GM18870 (cell line): ENCODE data around the gene NPC1L1.

Experiments
- ATAC-seq: cut with Tn5 transposase; IDR thresholded peaks from one replicate; pipeline ENCODE4 v1.9.1; 2021; ENCODE audit warnings: moderate library complexity; ENCODE audit not compliant: unreplicated experiment

Gene NPC1L1

GRCh38 chr7:44537442-44537841 lies 3.7 kb downstream of the NPC1L1 start:
- no peak for ATAC-seq

DNA sequence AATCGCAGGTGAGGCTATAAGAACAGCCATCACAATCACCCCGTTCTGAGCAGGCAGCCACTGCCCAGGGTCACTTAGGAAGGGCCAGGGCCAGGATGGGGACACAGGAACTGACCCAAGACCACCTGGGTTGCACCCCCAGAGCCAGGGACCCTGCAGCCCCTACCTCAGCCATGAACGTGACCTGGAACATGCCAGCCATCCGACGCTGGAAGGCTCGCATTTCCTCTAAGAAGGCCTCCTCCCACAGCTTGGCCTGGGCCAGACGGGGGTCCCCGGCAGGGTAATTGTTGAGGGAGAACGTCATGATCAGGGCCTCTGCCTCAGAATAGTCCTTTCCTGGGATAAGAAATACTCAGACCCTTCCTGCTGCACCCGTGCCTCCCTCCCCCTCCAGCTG lies 5.0 kb downstream of the NPC1L1 start:
- ATAC-seq, result no peak

DNA sequence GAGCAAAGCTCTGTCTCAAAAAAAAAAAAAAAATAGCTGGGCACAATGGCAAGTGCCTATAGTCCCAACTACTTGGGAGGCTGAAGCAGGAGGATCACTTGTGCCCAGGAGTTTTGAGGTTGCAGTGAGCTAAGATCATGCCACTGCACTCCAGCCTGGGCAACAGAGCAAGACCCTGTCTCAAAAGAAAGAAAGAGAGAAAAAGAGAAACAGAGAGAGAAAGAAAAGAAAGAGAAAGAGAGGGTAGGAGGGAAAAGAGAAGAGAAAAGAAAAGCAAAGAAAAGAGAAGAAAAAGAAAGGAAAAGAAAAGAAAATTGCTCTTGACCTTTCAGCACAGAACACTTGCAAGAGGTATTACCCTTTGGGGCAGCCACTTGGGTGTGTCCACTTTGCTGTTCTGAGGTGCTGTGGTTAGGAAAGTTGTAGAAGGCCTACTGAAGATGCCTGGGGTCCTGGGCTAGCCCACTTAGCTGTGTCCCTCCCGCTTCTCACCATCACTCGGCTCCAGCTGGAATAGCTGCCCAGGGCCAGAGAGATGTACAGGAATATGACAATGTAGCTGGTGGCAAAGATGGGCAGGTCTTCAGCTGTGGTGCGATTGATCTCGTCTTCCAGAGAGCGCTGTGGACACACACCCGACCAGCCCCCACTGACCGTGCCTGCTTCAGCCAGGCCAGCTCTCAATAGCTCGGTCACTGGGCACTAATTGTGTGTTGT lies 5.6 kb downstream of the NPC1L1 start:
- no peak for ATAC-seq

DNA sequence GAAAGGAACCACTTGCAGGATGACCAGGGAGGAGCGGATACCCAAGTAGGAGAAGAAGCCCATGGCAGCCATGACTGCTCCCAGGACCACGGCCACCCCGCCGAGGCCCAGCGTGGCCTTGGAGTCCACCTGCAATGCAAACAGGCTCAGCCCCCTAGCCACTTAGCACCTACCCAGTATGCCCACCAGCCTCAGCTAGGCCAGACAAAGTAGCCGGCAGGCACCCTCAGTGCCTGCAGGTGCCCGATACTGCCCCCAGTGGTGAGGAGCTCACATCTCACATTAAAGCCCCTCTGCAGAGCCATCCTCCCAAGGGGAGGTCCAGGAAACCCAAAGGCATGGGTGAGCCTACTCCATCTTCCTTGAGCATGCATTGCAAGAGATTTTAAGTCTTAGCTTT lies 6.6 kb downstream of the NPC1L1 start:
- ATAC-seq, result no peak

DNA sequence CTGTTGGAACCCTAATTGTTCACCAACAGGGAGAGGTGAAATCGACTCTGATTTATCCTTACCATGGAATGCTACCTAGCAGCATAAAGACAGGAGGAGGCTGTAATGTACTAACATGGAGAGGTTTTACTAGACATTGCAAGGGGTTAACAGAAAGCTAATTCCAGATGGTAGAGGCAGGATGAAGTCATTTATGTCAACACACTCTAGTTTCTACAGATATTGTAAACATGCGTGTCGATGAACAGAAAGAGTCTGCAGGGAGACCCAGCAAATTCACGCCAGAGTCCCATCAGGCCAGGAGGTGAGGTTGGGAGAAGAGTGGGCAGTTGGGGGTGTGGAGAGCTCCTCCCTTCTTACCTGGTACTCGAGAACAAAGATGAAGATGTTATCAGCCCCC lies 7.0 kb downstream of the NPC1L1 start:
- ATAC-seq, result no peak

- no peak for ATAC-seq
These were observed 7.7 kb downstream of the NPC1L1 start for GRCh38 chr7:44533301-44534055.

GRCh38 chr7:44531421-44532380 lies 9.4 kb downstream of the NPC1L1 start:
- no peak for ATAC-seq

- ATAC-seq, result no peak
These were observed 10.1 kb downstream of the NPC1L1 start for GRCh38 chr7:44530990-44531389.

DNA sequence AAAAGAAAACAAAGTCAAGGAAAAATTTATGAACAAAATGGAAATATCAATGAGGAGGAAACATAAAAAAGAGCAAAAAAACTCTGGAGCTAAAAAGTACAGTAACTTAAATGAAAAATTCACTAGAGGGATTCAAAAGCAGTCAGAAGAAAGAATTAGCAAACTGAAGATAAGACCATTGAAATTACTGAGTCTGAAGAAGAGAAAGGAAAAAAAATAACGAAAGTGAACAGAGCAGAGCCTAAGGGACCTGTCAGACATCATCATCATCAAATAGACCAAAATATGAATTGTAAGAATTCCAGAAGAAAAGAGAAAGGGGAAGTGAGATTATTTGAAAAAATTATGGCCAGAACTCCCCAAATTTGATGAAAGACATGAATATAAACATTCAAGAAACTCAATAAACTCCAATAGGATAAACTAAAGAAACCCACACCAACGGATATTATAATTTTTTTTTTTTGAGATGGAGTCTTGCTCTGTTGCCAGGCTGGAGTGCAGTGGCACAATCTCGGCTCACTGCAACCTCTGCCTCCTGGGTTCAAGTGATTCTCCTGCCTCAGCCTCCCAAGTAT lies 16.2 kb downstream of the NPC1L1 start:
- ATAC-seq, result no peak

- no peak for ATAC-seq
These were observed 18.8 kb downstream of the NPC1L1 start for GRCh38 chr7:44522315-44522714.

DNA sequence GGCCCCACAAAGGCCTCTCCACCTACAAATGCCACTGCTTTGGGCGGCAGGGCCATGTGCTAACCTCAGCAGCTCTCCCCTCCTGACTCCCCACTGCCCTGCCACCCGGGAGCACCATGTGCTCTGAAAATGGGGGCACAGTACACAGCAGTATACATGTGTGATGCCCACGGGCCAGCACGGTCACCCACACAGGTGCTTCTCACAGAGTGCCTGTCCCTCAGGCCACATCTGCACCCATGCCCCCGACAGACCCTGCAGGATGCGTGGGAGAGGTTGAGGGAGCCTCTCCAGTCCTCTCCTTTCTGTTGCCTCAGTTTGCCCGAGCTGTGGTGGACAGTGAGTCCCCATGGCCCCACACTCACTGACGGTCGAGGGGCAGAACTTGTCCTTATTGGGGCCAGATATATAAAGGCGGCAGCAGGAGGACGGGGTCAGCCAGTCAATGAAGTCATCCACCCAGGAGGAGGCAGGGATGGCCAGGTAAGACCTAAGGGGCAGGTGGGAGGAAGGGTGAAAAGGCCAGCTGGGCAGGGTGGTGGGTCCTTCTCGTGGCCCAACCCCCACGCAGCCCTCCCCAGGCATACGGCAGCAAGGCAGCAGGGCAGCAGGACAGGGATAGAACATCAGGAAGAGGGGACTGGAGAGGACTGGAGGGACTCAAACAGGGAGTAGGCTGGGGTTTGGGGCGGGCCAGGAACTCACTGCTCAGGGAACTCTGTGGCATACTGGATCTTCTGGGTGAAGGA lies 19.6 kb downstream of the NPC1L1 start:
- ATAC-seq, result no peak

DNA sequence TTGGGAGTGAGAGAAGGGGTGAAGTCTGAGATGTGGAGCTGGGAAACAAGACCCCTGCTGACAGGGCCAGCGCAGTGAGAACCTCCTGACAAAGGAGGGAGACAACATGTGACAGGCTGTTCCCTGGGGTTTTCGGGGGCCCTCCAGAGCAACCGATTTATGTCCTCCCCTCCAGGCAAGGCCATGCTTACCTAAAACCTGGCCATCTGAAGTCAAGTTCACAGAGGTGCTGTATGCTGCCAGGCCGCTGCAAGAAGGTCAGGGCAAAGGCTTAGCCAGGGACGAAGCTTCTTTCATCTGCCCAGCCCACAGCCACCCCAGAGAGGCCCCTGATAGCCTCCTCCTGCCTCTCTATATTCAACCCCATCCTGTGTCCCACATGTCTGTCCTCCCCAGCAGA lies 20.6 kb downstream of the NPC1L1 start:
- ATAC-seq, result no peak

- ATAC-seq, result no peak
These were observed 21.6 kb downstream of the NPC1L1 start for GRCh38 chr7:44519546-44519945.

DNA sequence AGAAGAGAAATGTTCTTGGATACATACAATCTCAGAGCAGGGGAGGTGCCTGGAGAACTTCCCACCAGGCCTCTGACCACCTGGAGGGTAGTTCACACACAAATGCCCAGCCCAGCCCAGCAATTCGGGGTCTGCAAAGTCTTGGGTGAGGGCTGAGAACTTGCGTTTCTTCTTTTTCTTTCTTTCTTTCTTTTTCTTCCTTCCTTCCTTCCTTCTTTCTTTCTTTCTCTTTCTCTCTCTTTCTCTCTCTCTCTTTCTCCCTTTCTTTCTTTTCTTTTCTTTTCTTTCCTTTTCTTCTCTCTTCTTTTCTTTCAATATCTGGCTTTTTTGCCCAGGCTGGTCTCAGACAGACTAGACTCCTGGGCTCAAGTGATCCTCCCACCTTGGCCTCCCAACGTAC lies 22.4 kb downstream of the NPC1L1 start:
- no peak for ATAC-seq

DNA sequence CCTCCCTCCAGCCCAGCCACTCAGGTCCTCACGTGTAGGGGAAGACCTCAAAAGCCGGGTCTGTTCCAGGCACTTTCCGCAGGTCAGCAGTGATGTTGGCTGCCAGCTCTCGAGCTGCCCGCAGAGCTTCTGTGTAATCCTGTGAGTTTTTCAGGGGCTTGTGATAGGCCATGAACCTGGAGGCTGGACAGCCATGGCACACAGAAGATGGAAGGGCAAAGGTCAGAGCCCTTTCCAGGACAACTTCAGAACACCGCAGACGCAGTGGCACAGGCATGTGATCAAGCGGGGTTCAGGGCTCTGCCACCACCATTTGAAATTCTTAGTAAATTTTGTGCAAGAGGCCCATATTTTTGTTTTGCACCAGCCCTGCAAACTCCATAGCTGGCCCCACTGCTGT lies 24.0 kb downstream of the NPC1L1 start:
- ATAC-seq, result no peak

DNA sequence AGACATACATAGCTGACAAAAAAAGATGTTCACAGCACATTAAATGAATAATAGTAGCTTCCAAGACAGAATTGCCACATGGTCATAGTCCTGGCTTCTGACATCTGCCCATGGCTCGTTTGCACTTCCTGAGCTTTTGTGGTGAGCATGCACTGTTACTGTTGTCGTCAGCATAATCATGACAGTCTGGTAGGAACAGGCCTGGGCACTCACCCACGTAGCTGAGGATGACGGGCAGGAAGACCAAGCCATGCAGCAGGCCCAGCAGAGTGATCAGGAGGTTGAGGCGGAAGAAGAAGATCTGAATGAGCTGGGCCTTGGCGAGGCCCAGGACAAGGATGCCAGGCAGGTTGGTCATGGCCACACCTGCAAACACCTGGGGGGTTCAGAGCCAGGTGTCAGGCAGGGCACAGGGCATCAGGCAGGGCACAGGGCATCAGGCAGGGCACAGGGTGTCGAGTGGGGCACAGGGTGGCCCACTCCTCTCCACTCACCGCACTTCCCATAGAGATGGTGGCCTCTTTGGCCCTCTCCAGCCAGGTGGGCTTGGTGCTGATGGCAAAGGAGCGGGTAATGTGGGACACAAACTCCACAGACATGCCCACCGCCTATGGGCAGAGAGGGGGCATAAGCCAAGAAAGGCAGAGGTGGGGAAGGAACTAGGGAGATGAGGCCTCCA lies 25.4 kb downstream of the NPC1L1 start:
- ATAC-seq, result no peak

- no peak for ATAC-seq
These were observed 28.4 kb downstream of the NPC1L1 start for GRCh38 chr7:44512736-44513135.

DNA sequence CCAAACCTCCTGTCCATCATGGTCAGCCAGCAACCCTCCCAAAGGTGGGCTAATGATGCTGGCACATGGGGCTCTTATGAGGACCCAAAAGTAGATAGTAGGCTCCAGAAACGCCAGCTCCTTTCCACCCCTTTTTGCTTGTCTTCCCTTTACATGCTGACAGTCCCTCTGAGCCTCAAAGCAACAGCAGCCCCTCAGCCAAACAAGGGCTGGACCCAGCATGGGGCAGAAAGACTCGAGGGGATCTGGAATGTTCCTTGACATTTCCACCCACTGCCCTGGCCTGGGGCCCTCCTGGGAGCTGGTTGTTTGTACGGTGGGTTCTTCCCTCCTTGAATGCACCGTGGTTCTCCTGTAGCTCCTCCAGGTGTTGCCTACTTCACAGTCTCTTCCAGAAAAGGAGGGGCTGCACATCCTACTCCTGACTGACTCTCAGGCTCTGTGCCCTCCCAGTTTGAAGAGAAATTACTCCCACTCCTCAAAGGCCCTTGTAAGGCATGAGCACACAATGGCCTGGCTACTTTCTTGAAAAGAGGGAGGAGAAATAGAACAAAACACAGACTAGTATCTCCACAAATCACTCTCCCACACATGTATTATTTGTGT lies 29.2 kb downstream of the NPC1L1 start:
- ATAC-seq, result no peak

DNA sequence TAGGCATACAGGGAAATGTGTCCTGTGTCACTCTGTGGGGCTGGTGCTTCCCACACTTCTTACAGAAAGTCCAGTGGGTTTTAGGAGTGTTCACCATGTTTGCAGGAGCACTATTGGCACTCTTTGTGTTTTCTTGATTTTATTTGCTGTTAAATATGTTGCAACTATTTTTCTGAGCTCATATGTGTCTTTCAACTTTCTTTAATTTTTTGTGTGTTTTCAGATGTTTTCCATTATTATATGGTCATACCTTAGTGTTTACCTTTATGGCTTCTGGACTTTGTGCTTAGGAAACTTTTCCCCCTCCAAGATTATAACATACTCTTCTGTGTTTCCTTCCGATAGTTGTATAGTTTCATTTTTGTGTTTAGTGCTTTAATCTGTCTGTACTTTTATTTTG lies 29.9 kb downstream of the NPC1L1 start:
- no peak for ATAC-seq
